Natural killer cell (primary cell): ENCODE data around the gene KSR1. TPM values are rescaled to one million over a fixed set of nuclear protein-coding genes. Genes with fewer than 3 reads are reported as not detected.
A peak's percentile ranks its signal among the peaks of the same experiment; 100 is the strongest.
"Not testable (repeated sequence)": the region's sequence is repeated elsewhere in the genome, so short reads cannot be mapped to it uniquely, and the experiment has no call there.

Experiments used
- ATAC-seq, 3 donors: fragments of 150-1000 bp in 2 of 3; fragments of 200-7000 bp in 1 of 3; cut with Tn5 transposase; 1 replicate in 1 of 3; 2 replicates in 2 of 3; pipeline ENCODE4 v1.10.0; 2021; ENCODE audit warnings: mild to moderate bottlenecking in 2 of 3, moderate library complexity in 2 of 3
- DNase-seq, 2 donors: peaks; one replicate each; pipeline versions ENCODE4 v3.0.0 to v3.0.0-alpha.2; 2013 to 2021; ENCODE audit warnings: mixed read lengths in 1 of 2
- H3K27ac ChIP-seq: one replicate; pipeline ENCODE4 v1.5.1; 2013; ENCODE audit warnings: mild to moderate bottlenecking, low read length
- H3K27me3 ChIP-seq: one replicate; pipeline ENCODE4 v1.6.1; 2013; ENCODE audit warnings: low read length; ENCODE audit not compliant: control insufficient read depth, insufficient read depth
- H3K36me3 ChIP-seq: one replicate; pipeline ENCODE4 v1.6.1; 2013; ENCODE audit warnings: low read length; ENCODE audit not compliant: control insufficient read depth, insufficient read depth
- H3K4me1 ChIP-seq: one replicate; pipeline ENCODE4 v1.6.1; 2013; ENCODE audit warnings: low read length; ENCODE audit not compliant: control insufficient read depth, insufficient read depth
- H3K4me3 ChIP-seq: one replicate; pipeline ENCODE4 v1.5.1; 2013; ENCODE audit warnings: low read length
- H3K9me3 ChIP-seq: one replicate; pipeline ENCODE4 v1.6.1; 2013; ENCODE audit warnings: low read length; ENCODE audit not compliant: control insufficient read depth, insufficient read depth
- H3K27ac Mint-ChIP-seq, 2 donors: one replicate each; pipeline ENCODE4 v1.8.0; 2022; ENCODE audit warnings: mild to moderate bottlenecking in 2 of 2, mixed read lengths in 2 of 2, moderate library complexity in 1 of 2
- H3K27me3 Mint-ChIP-seq, 2 donors: one replicate each; pipeline ENCODE4 v1.8.0; 2022; ENCODE audit warnings: low read depth in 2 of 2, mixed read lengths in 2 of 2
- H3K36me3 Mint-ChIP-seq: one replicate; pipeline ENCODE4 v1.8.0; 2022; ENCODE audit warnings: mixed read lengths
- H3K4me1 Mint-ChIP-seq, 2 donors: one replicate each; pipeline ENCODE4 v1.8.0; 2022; ENCODE audit warnings: mixed read lengths in 2 of 2
- H3K4me3 Mint-ChIP-seq: one replicate; pipeline ENCODE4 v1.8.0; 2022; ENCODE audit warnings: mild to moderate bottlenecking, moderate library complexity, mixed read lengths
- H3K9me3 Mint-ChIP-seq, 2 donors: one replicate each; pipeline ENCODE4 v1.8.0; 2022; ENCODE audit warnings: mixed read lengths in 2 of 2
- CTCF ChIP-seq: fragments of 200-600 bp; IDR thresholded peaks from one replicate; pipeline ENCODE4 v1.8.0; 2022; ENCODE audit warnings: antibody characterized with exemption
- WGBS: methylation state at CpG from one replicate; pipeline ENCODE4 v1.1.7; 2013; ENCODE audit warnings: missing lambda C conversion rate; ENCODE audit not compliant: insufficient coverage; 5-methylcytosine and 5-hydroxymethylcytosine counted together
- intact Hi-C: fragments of 100-400 bp; cut with micrococcal nuclease; formaldehyde crosslinking; loops from one replicate; pipeline ENCODE4 v1.14.2; 2022
- total RNA-seq, 4 donors: library from RNA; stranded (reverse); fragments of 120-200 nt in 1 of 4; gene quantifications; one replicate each; pipeline versions ENCODE4 v1.2.3 to v1.2.4, GENCODE V29; 2013 to 2022

The KSR1 gene
- total RNA-seq, 3 donors from 2014 or later (not counting 1 experiment from before 2014, with no cell fraction given): 46.4 to 63.1 (median 59.2) TPM

DNA sequence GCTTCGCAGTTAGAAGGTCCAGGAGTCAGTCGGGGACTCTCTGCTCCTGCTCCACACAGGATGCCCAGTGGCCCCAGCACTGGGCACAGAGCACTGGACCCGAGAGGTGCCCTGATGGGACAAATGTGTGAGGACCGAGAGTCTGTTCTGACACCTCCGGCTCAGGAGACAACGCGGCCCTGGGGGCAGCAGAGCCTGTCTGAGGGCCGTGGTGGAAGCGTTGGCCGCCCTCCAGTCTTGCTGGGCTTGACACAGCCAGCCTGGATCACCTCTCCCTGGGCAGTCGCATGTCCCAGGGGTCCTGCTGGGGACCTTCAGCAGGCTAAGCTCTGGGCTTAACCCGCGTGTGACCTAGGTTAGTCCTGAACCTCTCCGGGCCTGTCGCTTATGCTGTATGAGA is 197.9 kb downstream of the KSR1 start:
- no peak for DNase-seq
- intact Hi-C loops: loop anchor here (2.0 to 5.0 kb wide), 2 partner anchors 103 to 302 kb away; no protein-coding TSS in a partner anchor
- Histone ChIP-seq H3K36me3 (no peaks in the 10 kb centered on the region), H3K27me3 (no peaks in the 10 kb centered on the region), H3K27ac (no peak overlapping the region), H3K9me3 (no peaks in the 10 kb centered on the region), H3K4me3 (no peak overlapping the region), H3K4me1 (peaks cover 7% of the 10 kb centered on the region)
- Mint-ChIP-seq H3K4me1 (peaks cover 6 to 10% of the 10 kb centered on the region in 2 donors), H3K27me3 (no peaks in the 10 kb centered on the region), H3K9me3 (no peaks in the 10 kb centered on the region), H3K36me3 (no peaks in the 10 kb centered on the region), H3K27ac (no peak overlapping the region), H3K4me3 (no peak overlapping the region)
- 95% methylated on average over 15 of the region's 15 CpGs for WGBS
- ATAC-seq: no peak
- TF ChIP-seq CTCF: no peak

DNA sequence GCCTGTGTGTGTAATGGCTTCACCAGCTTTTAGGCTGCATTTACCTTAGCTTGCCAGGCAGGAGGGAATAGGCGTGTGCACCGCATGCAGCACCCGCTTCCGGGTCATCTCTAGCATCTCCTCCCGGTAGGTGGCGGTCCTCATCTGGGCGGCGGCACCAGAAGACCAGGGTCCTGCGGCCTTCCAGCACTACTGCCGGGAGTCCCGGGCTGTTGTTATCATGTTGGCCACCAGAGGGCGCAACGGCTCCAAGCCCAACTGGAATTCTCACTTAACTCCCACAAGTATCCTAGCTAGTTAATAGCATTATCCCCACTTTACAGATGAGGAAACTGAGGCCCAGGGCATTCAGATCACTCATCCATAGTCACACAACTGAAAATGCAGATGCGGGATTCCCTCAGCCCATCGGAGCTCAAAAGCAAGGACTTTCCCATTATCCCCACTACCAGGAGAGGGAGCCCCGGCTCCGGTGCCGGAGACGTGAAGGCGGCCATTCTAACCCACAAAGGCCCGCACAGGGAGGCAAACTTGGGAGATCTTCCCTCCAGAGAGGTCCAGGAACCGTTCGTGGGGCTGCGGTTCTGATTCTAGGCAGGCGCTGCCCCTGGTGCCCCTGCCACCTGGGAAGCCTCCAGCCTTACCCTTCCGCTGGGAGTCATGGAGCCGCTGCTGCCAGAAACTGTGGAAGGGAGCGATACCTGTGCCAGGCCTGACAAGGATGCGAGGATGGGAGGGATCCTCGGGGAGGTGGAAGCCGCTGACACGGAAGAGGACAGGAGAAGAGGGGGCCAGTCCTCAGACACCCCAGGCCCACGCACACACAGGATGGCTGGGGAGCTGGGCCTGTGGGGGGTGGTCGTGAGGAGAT is 198.6 kb downstream of the KSR1 start:
- H3K4me3 Mint-ChIP-seq: no peak overlapping the region
- H3K4me1 ChIP-seq: peaks cover 7% of the 10 kb centered on the region
- H3K27me3 ChIP-seq: no peaks in the 10 kb centered on the region
- no peaks in the 10 kb centered on the region for H3K9me3 ChIP-seq
- ATAC-seq: peak; percentile 60 to 73 (median 69)
- no peaks in the 10 kb centered on the region for H3K36me3 ChIP-seq
- H3K9me3 Mint-ChIP-seq: no peaks in the 10 kb centered on the region
- peak; percentile 93 for TF ChIP-seq CTCF
- H3K4me1 Mint-ChIP-seq: peaks cover 6% of the 10 kb centered on the region in 2 donors
- no peak overlapping the region for H3K27ac Mint-ChIP-seq
- H3K4me3 ChIP-seq: no peak overlapping the region
- H3K27ac ChIP-seq: no peak overlapping the region
- H3K36me3 Mint-ChIP-seq: no peaks in the 10 kb centered on the region
- DNase-seq: peak; percentile 60 to 80
- WGBS: 42% methylated on average over 34 of the region's 34 CpGs
- intact Hi-C loops: loop anchor here (2.0 to 5.0 kb wide), 2 partner anchors 102 to 303 kb away; no protein-coding TSS in a partner anchor
- no peaks in the 10 kb centered on the region for H3K27me3 Mint-ChIP-seq

GRCh38 chr17:27655525-27656111 is 199.4 kb downstream of the KSR1 start:
- not testable (repeated sequence) for H3K4me3 Mint-ChIP-seq, H3K27ac Mint-ChIP-seq, H3K4me1 Mint-ChIP-seq, H3K9me3 ChIP-seq, H3K4me1 ChIP-seq, H3K27ac ChIP-seq, H3K27me3 ChIP-seq, H3K4me3 ChIP-seq, ATAC-seq, H3K36me3 ChIP-seq, H3K27me3 Mint-ChIP-seq, H3K9me3 Mint-ChIP-seq, H3K36me3 Mint-ChIP-seq, DNase-seq
- WGBS: 88% methylated on average over 16 of the region's 16 CpGs
- intact Hi-C loops: loop anchor here (2.0 kb wide), 1 partner anchor 101 kb away; no protein-coding TSS in a partner anchor

DNA sequence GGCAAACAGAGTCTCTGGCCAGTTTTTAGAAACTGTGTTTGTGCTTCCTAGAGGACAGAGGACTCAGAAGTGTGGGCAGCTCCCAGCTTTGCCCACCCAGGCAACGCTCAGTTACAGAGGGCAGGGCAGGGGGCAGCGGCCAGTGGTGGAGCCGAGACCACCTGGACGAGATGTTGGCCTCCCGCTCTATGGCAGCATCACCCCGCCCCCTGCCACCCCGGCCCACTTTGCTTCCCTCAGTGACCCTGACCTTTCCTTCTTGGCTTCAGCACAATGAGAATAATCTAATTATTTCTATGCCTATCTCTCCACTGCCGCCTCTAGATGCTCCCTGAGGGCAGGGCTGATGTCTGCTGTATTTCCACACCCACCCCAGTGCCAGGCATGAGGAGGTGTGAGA is 200.4 kb downstream of the KSR1 start:
- ATAC-seq, H3K4me1 ChIP-seq, H3K27me3 ChIP-seq, H3K27me3 Mint-ChIP-seq, H3K27ac Mint-ChIP-seq, H3K27ac ChIP-seq, DNase-seq, H3K9me3 Mint-ChIP-seq, H3K36me3 Mint-ChIP-seq, intact Hi-C loops, H3K36me3 ChIP-seq, H3K4me3 ChIP-seq, H3K9me3 ChIP-seq, H3K4me1 Mint-ChIP-seq, H3K4me3 Mint-ChIP-seq: not testable (repeated sequence)
- 83% methylated on average over 8 of the region's 8 CpGs for WGBS
